NT2/D1 (cell line): ENCODE data around the gene RBMS1.
"Not testable (repeated sequence)": the region's sequence is repeated elsewhere in the genome, so short reads cannot be mapped to it uniquely, and the experiment has no call there.

Experiments
- DNase-seq: peaks from one replicate; pipeline ENCODE4 v3.0.0-alpha.2; 2011; ENCODE audit warnings: low read depth, low spot score
- H3K27me3 ChIP-seq: 2 replicates; pipeline ENCODE4 v1.6.0; 2011; ENCODE audit warnings: mild to moderate bottlenecking; ENCODE audit not compliant: insufficient read length, insufficient read depth
- H3K36me3 ChIP-seq: 2 replicates; pipeline ENCODE4 v1.6.1; 2011; ENCODE audit warnings: mild to moderate bottlenecking, low read length, mixed read lengths; ENCODE audit not compliant: insufficient read depth, insufficient read length
- H3K4me1 ChIP-seq: 2 replicates; pipeline ENCODE4 v1.5.1; 2011; ENCODE audit not compliant: insufficient read depth, insufficient read length
- H3K4me3 ChIP-seq: 2 replicates; pipeline ENCODE4 v1.5.1; 2011; ENCODE audit warnings: low read depth; ENCODE audit not compliant: insufficient read length
- H3K9ac ChIP-seq: 2 replicates; pipeline ENCODE4 v1.6.0; 2011; ENCODE audit warnings: low read depth; ENCODE audit not compliant: insufficient read length
- H3K9me3 ChIP-seq: 2 replicates; pipeline ENCODE4 v1.5.1; 2011; ENCODE audit warnings: mild to moderate bottlenecking, low read length; ENCODE audit not compliant: insufficient read depth
- SUZ12 ChIP-seq: IDR thresholded peaks from 2 replicates; pipeline ENCODE4 v1.6.1; 2011; ENCODE audit not compliant: insufficient read length, insufficient read depth; ENCODE audit errors: extremely low read depth
- YY1 ChIP-seq: IDR thresholded peaks from 2 replicates; pipeline ENCODE4 v1.6.1; 2011; ENCODE audit not compliant: insufficient read length, insufficient read depth
- ZNF274 ChIP-seq: IDR thresholded peaks from 2 replicates; pipeline ENCODE4 v1.6.1; 2011; ENCODE audit warnings: mild to moderate bottlenecking, low read depth, low read length

RBMS1 gene

DNA sequence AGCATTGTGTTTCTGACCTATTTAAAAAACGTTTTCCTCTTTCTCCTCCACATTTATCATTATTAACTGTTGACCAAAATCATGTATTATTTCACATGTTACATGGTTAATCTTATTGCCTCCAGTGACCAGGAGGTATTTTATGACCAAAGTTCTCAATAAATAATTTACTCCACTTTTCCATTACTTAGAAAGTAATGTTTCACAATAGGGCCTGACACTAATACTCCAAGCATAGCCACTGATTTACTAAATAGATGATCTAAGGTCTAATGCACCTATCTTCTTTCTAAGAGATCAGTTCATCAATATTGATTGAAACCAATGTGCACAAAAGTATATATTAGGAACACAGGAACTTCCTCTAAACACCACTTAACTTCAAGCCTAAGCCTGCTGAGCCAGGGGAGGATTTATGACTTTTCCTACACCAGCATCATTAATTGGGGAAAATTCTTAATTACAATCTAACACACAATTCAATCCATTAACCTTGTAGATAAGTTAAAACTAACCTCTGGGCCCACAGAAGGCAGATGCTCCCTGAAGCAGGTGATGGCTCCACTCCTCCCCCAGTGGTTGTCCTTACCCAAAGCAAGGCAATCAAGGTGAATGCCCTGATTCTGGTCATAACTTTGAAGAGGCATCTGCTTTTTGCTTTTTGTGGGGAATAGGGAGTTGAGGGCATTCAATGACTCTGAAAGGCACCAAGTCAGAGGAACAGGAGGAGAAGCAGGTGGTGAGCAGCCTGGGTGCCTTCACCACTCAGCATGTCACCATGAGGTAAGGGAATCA is 33.9 kb downstream of the RBMS1 start:
- no peaks in the 10 kb centered on the region for H3K27me3 ChIP-seq
- no peak for DNase-seq
- H3K9ac ChIP-seq: no peak overlapping the region
- no peaks in the 10 kb centered on the region for H3K4me1 ChIP-seq
- H3K4me3 ChIP-seq: no peak overlapping the region
- H3K36me3 ChIP-seq: no peaks in the 10 kb centered on the region
- H3K9me3 ChIP-seq: no peaks in the 10 kb centered on the region
- TF ChIP-seq SUZ12 (no peak), YY1 (no peak)

DNA sequence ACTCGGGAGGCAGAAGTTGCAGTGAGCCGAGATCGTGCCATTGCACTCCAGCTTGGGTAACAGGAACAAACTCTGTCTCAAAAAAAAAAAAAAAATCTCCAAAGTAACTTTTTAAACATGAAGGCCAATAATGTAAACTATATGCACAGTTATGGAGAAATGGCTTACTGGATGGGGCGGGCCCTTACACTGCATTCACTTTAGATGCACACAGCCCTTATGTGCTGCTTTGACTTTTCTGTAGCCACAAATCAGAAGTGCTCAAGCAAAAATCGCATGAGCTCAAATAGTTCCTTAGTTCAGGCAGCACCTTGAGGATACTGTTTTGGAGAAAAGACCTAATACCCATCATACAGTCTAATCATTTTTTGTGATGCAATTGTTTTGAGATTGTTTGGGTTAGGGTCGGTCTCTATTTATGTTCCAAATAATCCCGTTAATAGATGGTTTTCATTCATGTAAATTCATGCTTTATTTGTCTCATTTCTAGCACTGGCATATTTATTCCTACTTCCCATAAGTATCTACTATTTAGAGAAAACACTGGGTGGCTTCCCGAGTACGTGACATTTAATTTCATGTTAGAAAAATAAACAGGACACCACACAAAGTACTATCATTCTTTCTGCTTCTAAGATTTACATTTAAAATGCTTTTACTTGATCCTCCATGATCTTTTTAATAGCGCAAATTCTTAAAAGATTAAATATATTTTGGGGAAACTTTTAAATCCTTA is 34.7 kb downstream of the RBMS1 start:
- TF ChIP-seq YY1 (no peak), SUZ12 (no peak), ZNF274 (no peak)
- H3K9me3 ChIP-seq: no peaks in the 10 kb centered on the region
- H3K36me3 ChIP-seq: no peaks in the 10 kb centered on the region
- no peak for DNase-seq
- H3K9ac ChIP-seq: no peak overlapping the region
- H3K4me3 ChIP-seq: no peak overlapping the region
- H3K27me3 ChIP-seq: no peaks in the 10 kb centered on the region
- H3K4me1 ChIP-seq: no peaks in the 10 kb centered on the region

DNA sequence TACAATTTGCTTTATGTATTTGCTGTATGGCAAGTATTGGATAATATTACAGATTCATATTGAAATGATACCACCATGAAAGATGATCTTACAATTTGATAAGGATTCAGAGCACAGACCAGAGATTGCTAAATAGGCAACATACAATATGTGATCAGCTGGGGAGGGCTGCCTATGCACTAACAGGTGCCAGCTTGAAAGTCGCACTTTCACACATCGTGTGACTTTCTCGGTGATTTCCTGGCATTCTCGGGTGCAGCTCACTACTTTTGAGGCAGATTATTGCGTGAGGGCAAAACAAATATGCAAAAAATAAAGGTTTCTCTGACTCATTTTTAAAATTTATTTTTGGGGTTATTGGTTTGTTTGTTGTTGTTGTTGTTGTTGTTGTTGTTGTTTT is 36.0 kb downstream of the RBMS1 start:
- Histone ChIP-seq H3K4me1 (no peaks in the 10 kb centered on the region), H3K27me3 (no peaks in the 10 kb centered on the region), H3K9me3 (no peaks in the 10 kb centered on the region), H3K36me3 (no peaks in the 10 kb centered on the region), H3K9ac (no peak overlapping the region), H3K4me3 (no peak overlapping the region)
- no peak for DNase-seq
- TF ChIP-seq SUZ12 (no peak), ZNF274 (no peak), YY1 (no peak)

DNA sequence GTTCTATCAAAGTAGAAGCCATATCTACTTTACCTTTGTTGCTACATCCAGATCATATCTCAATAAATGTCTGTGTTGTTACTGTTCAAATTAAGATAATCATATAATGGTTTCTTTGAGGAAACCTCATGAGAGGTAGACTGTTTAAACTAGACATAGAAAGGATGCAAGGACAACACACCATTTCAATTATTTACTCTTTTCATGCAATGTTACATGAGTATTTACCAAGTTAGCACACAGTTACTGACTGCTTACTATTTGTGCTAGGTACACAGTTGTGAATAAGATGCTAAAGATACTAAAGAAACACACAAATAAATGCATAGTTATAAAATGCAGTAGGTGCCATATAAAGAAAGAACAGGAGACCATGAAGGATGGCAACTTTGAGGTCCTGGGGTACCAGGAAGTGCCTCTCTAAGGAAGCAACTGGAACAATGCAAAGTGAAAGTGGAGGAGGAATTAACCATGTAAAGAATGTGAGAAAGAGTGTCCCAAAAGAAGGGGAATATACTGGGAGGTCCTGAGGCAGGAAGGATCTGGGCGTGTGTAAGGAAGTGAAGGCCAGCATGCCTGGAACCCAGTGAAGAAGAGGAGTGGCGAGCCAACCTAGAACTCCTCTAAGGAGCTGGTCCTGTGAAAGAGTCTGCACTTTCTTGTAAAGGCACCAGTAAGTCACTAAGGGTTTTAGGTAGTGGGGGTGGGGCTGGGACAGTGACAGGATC is 39.4 kb downstream of the RBMS1 start:
- Histone ChIP-seq H3K4me3 (no peak overlapping the region), H3K27me3 (no peaks in the 10 kb centered on the region), H3K9ac (no peak overlapping the region), H3K9me3 (no peaks in the 10 kb centered on the region), H3K36me3 (no peaks in the 10 kb centered on the region), H3K4me1 (no peaks in the 10 kb centered on the region)
- DNase-seq: no peak
- TF ChIP-seq ZNF274 (no peak), YY1 (no peak), SUZ12 (no peak)

DNA sequence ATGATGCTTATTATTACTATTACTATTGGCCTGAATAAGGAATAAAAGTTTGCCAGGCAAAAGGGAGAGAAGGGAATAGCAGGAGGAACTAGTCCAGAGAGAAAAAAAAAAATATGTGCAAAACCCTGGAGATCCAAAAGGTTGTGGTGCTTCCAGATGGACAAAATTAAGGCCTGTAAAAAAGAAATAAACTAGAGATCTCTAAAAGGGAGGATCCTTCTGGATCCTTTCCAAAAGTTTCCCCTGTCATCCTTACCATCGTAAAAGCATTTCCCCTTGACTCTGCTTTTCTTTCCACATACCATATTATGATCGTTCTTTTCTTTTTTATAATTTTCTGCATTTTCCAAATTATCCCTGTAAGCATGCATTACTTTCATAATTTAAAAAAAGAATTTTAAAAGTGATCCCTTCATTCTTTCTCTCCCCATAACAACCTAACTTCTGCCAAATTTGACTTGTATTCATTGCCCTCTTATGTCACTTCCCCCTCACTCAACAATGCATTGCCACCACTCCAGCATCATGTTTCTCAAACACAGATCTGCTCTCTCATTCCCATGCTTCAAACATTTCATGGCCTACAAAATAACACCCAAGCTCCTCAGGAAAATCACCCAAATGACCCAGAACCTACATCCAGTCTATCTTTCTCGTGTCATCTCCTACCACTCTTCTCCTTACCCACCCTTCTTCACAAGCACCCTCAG is 40.3 kb downstream of the RBMS1 start:
- TF ChIP-seq SUZ12 (no peak), ZNF274 (no peak), YY1 (no peak)
- Histone ChIP-seq H3K27me3 (no peaks in the 10 kb centered on the region), H3K9me3 (peaks cover 2% of the 10 kb centered on the region; the same call in 1 of the 2 replicates), H3K36me3 (no peaks in the 10 kb centered on the region), H3K4me1 (no peaks in the 10 kb centered on the region), H3K4me3 (no peak overlapping the region), H3K9ac (no peak overlapping the region)
- DNase-seq: no peak

DNA sequence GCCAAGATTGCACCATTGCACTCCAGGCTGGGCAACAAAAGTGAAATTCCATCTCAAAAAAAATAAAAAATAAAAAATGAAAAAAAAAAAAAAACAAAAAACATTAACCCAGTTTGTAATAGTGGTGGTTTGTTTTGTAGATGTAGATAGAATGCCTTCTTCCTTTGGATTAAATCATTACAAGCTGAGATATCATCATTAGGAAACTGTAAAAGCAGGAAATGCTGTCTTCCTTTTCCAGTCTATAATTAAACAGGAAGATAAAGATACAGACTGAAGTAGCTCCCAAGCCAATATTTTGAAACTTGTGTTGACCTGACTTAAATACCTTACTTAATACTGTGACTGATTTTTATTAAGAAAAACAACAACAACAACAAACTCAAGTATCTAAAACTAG is 43.1 kb downstream of the RBMS1 start:
- no peak for TF ChIP-seq ZNF274
- no peak for TF ChIP-seq YY1
- TF ChIP-seq SUZ12: no peak
- Histone ChIP-seq H3K27me3 (no peaks in the 10 kb centered on the region), H3K4me1 (no peaks in the 10 kb centered on the region), H3K36me3 (peaks cover 8% of the 10 kb centered on the region), H3K4me3 (no peak overlapping the region), H3K9me3 (peaks cover 3% of the 10 kb centered on the region; the same call in 1 of the 2 replicates), H3K9ac (no peak overlapping the region)
- DNase-seq: no peak

DNA sequence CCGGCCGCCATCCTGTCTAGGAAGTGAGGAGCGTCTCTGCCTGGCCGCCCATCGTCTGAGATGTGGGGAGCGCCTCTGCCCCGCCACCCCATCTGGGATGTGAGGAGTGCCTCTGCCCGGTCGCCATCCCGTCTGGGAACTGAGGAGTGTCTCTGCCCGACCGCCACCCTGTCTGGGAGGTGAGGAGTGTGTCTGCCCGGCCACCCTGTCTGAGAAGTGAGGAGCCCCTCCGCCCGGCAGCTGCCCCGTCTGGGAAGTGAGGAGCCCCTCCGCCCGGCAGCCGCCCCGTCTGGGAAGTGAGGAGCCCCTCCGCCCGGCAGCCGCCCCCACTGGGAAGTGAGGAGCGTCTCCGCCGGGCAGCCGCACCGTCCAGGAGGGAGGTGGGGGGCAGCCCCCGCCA is 44.8 kb downstream of the RBMS1 start:
- not testable (repeated sequence) for H3K36me3 ChIP-seq, DNase-seq, H3K4me1 ChIP-seq, H3K27me3 ChIP-seq, H3K4me3 ChIP-seq, H3K9ac ChIP-seq, H3K9me3 ChIP-seq
